Tibial artery (tissue), 4 donors: ENCODE measurements around the gene CBARP.

Experiments used
- DNase-seq, 2 donors: peaks; one replicate each; pipeline ENCODE4 v3.0.0-alpha.2; 2019
- H3K27ac ChIP-seq, 2 donors: fragments of 200-600 bp; sonication (generic) in 1 of 2; 1 replicate in 1 of 2; 2 replicates in 1 of 2; pipeline ENCODE4 v1.5.1; 2018 to 2019; ENCODE audit warnings: mild to moderate bottlenecking in 1 of 2
- H3K27me3 ChIP-seq, 2 donors: fragments of 200-600 bp; sonication (generic) in 1 of 2; one replicate each; pipeline versions ENCODE4 v1.5.1 to v1.6.0; 2016 to 2019
- H3K36me3 ChIP-seq, 3 donors: fragments of 200-600 bp; sonication (generic) in 2 of 3; one replicate each; pipeline ENCODE4 v1.5.1; 2016 to 2019; ENCODE audit warnings: mild to moderate bottlenecking in 2 of 3
- H3K4me1 ChIP-seq, 4 donors: fragments of 200-600 bp; sonication (generic) in 2 of 4; 1 replicate in 3 of 4; 2 replicates in 1 of 4; pipeline ENCODE4 v1.5.1; 2016 to 2019
- H3K4me3 ChIP-seq, 2 donors: fragments of 200-600 bp; sonication (generic) in 1 of 2; 1 replicate in 1 of 2; 2 replicates in 1 of 2; pipeline ENCODE4 v1.5.1; 2018 to 2019; ENCODE audit warnings: mild to moderate bottlenecking in 2 of 2
- H3K9me3 ChIP-seq, 3 donors: fragments of 200-600 bp; sonication (generic) in 1 of 3; one replicate each; pipeline ENCODE4 v1.5.1; 2016 to 2019
- intact Hi-C: fragments of 100-400 bp; cut with DNase I; formaldehyde crosslinking; loops from one replicate; pipeline ENCODE4 v1.15.0; 2023; ENCODE audit warnings: low total_unique reads
- TF ChIP-seq, protein P1 (sequence below), 2 experiments: fragments of 200-600 bp in 1 of 2; fragments of 450-650 bp in 1 of 2; IDR thresholded peaks; one replicate each; pipeline ENCODE4 v1.5.1; 2017 to 2019; ENCODE audit warnings: antibody characterized with exemption in 2 of 2, mild to moderate bottlenecking in 1 of 2, moderate library complexity in 1 of 2

CBARP gene

DNA sequence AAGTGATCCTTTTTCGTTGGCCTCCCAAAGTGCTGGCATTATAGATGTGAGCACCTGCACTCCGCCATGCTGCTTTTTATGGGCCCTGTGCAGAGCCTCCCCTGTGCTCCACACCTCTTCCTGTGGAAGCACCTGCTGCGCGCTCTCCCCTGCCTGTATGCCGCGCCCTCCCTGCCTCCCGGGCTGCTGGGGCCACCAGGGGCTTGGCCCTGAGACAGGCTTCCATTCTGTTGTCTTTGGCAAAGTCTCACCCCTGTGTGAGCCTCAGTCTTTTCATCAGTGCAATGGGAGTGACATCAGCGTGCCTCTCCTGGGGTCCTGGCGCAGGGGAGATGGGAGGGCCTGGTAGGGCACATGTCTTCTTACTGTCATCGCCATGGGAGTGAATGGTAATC lies 38.8 kb upstream of the CBARP start:
- Histone ChIP-seq H3K27me3 (no peaks in the 10 kb centered on the region), H3K36me3 (peaks cover 36 to 65% (median 45%) of the 10 kb centered on the region in 3 donors)
- no peak for DNase-seq

DNA sequence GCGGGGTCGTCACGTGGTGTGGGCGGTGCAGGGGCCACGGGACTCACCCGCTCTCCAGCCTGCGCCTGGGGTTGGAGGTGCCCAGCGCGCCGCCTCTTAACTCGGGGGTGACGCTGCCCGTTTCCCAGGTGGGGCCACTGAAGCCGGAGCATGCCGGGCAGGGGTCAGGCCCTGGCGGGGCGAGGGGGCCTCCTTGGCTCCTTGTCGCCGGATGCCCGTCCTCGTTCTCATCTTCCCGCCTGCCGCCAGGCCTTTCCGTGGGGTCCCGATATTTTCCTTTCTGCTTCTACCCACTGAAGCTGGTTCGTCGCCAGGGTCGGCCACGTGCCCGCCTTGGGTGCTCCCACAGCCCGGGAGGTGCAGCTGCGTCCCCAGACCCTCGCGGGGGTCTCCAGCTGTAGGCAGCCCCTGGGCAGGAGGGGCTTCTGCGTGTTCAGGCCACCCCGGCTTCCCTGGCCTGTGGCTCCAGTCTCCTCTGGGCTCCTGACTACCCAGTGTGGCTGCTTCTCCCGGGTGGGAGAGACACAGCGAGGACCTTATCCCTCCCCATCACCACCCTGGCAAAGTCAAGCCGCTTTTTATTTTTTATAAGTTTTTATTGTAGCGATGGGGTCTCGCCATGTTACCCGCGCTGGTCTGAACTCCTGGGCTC lies 38.3 kb upstream of the CBARP start:
- intact Hi-C loops: loop anchor here (5.0 kb wide), 1 partner anchor 126 kb away; the partner anchor contains the start of gene GAMT
- peaks cover 42 to 70% (median 50%) of the 10 kb centered on the region in 3 donors for H3K36me3 ChIP-seq
- DNase-seq: no peak
- H3K9me3 ChIP-seq: no peaks in the 10 kb centered on the region
- peak overlapping the region; percentile 91 to 94 for H3K27ac ChIP-seq
- no peaks in the 10 kb centered on the region for H3K27me3 ChIP-seq
- TF ChIP-seq, protein P1, sequence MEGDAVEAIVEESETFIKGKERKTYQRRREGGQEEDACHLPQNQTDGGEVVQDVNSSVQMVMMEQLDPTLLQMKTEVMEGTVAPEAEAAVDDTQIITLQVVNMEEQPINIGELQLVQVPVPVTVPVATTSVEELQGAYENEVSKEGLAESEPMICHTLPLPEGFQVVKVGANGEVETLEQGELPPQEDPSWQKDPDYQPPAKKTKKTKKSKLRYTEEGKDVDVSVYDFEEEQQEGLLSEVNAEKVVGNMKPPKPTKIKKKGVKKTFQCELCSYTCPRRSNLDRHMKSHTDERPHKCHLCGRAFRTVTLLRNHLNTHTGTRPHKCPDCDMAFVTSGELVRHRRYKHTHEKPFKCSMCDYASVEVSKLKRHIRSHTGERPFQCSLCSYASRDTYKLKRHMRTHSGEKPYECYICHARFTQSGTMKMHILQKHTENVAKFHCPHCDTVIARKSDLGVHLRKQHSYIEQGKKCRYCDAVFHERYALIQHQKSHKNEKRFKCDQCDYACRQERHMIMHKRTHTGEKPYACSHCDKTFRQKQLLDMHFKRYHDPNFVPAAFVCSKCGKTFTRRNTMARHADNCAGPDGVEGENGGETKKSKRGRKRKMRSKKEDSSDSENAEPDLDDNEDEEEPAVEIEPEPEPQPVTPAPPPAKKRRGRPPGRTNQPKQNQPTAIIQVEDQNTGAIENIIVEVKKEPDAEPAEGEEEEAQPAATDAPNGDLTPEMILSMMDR (IDR thresholded peaks at IDR 0.05): no peak
- H3K4me1 ChIP-seq: peaks cover 13 to 56% (median 50%) of the 10 kb centered on the region in 4 donors
- H3K4me3 ChIP-seq: peak overlapping the region; percentile 62 to 71

More for the DNA sequence above, 38.8 kb upstream of the CBARP start:
- TF ChIP-seq, protein P1 (IDR thresholded peaks at IDR 0.05): no peak
- peaks cover 13 to 51% (median 45%) of the 10 kb centered on the region in 4 donors for H3K4me1 ChIP-seq
- peak overlapping the region; percentile 91 to 94 for H3K27ac ChIP-seq
- H3K4me3 ChIP-seq: peak overlapping the region; percentile 62 to 71
- intact Hi-C loops: loop anchor here (5.0 kb wide), 1 partner anchor 126 kb away; the partner anchor contains the start of gene GAMT
- no peaks in the 10 kb centered on the region for H3K9me3 ChIP-seq

DNA sequence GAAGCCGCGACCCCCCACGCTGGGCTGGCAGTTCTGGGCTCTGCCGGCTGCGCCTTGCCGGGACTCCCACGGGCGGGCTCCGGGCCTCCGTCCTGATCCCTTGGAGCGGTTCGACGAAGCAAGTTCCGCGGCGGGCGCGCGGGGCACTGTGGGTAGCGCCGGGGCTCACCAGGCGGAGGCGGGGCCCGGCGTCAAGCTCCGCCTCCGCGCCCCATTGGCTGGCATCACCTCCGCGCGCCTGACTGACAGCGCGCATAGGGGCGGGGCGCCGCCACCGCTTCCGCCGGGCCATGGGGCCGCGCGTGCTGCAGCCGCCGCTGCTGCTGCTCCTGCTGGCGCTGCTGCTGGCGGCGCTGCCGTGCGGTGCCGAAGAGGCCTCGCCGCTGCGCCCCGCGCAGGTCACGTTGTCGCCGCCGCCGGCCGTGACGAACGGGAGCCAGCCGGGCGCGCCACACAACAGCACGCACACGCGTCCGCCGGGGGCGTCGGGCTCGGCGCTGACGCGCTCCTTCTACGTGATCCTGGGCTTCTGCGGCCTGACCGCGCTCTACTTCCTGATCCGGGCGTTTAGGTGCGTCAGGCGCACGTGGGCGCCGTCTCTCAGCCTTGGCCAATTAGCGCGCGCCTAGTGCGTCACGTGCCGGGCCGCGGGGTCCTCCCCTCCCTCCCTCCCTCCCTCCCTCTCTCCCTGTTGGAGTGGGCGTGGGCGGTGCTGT lies 37.6 kb upstream of the CBARP start, which contains the start of gene FAM174C:
Gene FAM174C (plus strand): TSS at position 271 of the 716 bp plus-strand sequence. CDS start 20 bp downstream, at position 291.
- TF ChIP-seq, protein P1 (IDR thresholded peaks at IDR 0.05): no peak
- Histone ChIP-seq H3K27ac (peak within 1 kb of the TSS; percentile 91 to 94), H3K9me3 (no peaks in the 10 kb centered on the region), H3K27me3 (no peaks in the 10 kb centered on the region), H3K36me3 (peaks cover 46 to 75% (median 54%) of the 10 kb centered on the region in 3 donors), H3K4me1 (peaks cover 13 to 63% (median 57%) of the 10 kb centered on the region in 4 donors), H3K4me3 (peak within 1 kb of the TSS; percentile 62 to 71)
- DNase-seq: peak; percentile 93 to 98
- intact Hi-C loops: loop anchor here (5.0 kb wide), 1 partner anchor 127 kb away; the partner anchor contains the start of gene GAMT

DNA sequence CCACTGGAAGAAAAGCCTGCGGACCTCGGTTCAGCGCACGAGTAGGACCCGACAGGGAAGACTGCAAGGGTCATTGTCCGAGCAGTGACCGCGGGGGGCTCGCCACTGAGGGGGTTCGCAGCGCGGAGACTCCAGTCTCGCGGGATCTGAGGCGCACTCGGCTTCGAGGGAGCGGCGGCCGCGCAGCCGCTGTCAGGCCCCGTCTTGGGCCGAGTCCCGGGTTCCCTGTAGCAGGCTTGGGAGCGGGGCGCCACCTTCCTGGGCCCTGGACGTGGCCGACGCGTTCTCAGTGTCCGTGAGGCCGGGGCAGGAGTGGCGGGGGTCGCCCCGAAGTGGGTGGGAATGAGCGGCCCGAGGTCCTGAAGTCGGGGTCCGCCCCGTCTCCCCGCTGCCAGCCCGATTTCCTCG lies 37.1 kb upstream of the CBARP start:
- intact Hi-C loops: loop anchor here (5.0 kb wide), 1 partner anchor 127 kb away; the partner anchor contains the start of gene GAMT

More for the DNA sequence above, 37.1 kb upstream of the CBARP start:
- Histone ChIP-seq H3K27ac (peak overlapping the region; percentile 91 to 94), H3K4me3 (peak overlapping the region; percentile 62 to 71), H3K9me3 (no peaks in the 10 kb centered on the region), H3K36me3 (peaks cover 46 to 75% (median 54%) of the 10 kb centered on the region in 3 donors), H3K4me1 (peaks cover 13 to 65% (median 60%) of the 10 kb centered on the region in 4 donors), H3K27me3 (no peaks in the 10 kb centered on the region)
- TF ChIP-seq, protein P1 (IDR thresholded peaks at IDR 0.05): no peak
- peak in 1 of 2 donors; percentile 81 for DNase-seq
